T-cell (primary cell): ENCODE measurements around the gene NOP16. TPM values are rescaled to one million over a fixed set of nuclear protein-coding genes. Genes with fewer than 3 reads are reported as not detected.

ENCODE experiments used
- ATAC-seq, 4 experiments: fragments of 200-7000 bp in 3 of 4; fragments of 150-1000 bp in 1 of 4; cut with Tn5 transposase; replicated peaks in 1 of 4; 1 replicate in 3 of 4; 2 replicates in 1 of 4; pipeline ENCODE4 v1.10.0; 2021; ENCODE audit warnings: moderate library complexity in 3 of 4, mild to moderate bottlenecking in 2 of 4, moderate number of reproducible peaks in 1 of 4
- CTCF ChIA-PET, 2 donors: fragments of 300-600 bp; sonication (Branson Sonifier 250); formaldehyde crosslinking; loops; one replicate each; lab custom pipeline; 2022; ENCODE audit warnings: antibody characterized with exemption in 2 of 2; lab: Charles Lee
- POLR2A ChIA-PET, 2 donors: fragments of 300-600 bp; sonication (Branson Sonifier 250); formaldehyde crosslinking; loops; one replicate each; lab custom pipeline; 2022; ENCODE audit warnings: antibody characterized with exemption in 2 of 2; lab: Charles Lee
- DNase-seq, 35 experiments: peaks; one replicate each; pipeline versions ENCODE4 v3.0.0 to v3.0.0-alpha.2; 2013 to 2023
- H3K27ac ChIP-seq: one replicate; pipeline ENCODE4 v1.5.1; 2013; ENCODE audit warnings: low read length
- H3K27me3 ChIP-seq, 2 experiments: replicated peaks in 1 of 2; 1 replicate in 1 of 2; 2 replicates in 1 of 2; pipeline versions ENCODE4 v1.6.1 to v1.7.0; 2013; ENCODE audit warnings: low read length in 1 of 2, mixed read lengths in 1 of 2; ENCODE audit not compliant: control insufficient read depth in 2 of 2, insufficient read depth in 2 of 2; ENCODE audit errors: extremely low read depth in 1 of 2
- H3K36me3 ChIP-seq, 2 donors: 1 replicate in 1 of 2; 2 replicates in 1 of 2; pipeline versions ENCODE4 v1.6.1 to v1.7.0; 2013; ENCODE audit warnings: low read length in 1 of 2; ENCODE audit not compliant: control insufficient read depth in 2 of 2, insufficient read depth in 1 of 2; ENCODE audit errors: extremely low read depth in 1 of 2
- H3K4me1 ChIP-seq, 2 experiments: 1 replicate in 1 of 2; 2 replicates in 1 of 2; pipeline versions ENCODE4 v1.6.1 to v1.7.0; 2013; ENCODE audit warnings: low read length in 2 of 2, mixed read lengths in 1 of 2; ENCODE audit not compliant: insufficient read depth in 2 of 2, control insufficient read depth in 1 of 2; ENCODE audit errors: extremely low read depth in 1 of 2
- H3K4me3 ChIP-seq, 2 donors: 1 replicate in 1 of 2; 2 replicates in 1 of 2; pipeline versions ENCODE4 v1.5.1 to v1.7.0; 2013; ENCODE audit warnings: mild to moderate bottlenecking in 2 of 2, low read length in 1 of 2, moderate library complexity in 1 of 2; ENCODE audit not compliant: control insufficient read depth in 1 of 2; ENCODE audit errors: extremely low read depth in 1 of 2
- H3K9me3 ChIP-seq: 2 replicates; pipeline ENCODE4 v1.7.0; 2013
- H3K27ac Mint-ChIP-seq, 2 donors: one replicate each; pipeline ENCODE4 v1.8.0; 2020 to 2021; ENCODE audit warnings: mild to moderate bottlenecking in 2 of 2, mixed read lengths in 2 of 2
- H3K27me3 Mint-ChIP-seq, 2 donors: one replicate each; pipeline ENCODE4 v1.8.0; 2021 to 2022; ENCODE audit warnings: mixed read lengths in 2 of 2
- H3K36me3 Mint-ChIP-seq: one replicate; pipeline ENCODE4 v1.8.0; 2021; ENCODE audit warnings: mixed read lengths
- H3K4me1 Mint-ChIP-seq, 3 donors: one replicate each; pipeline ENCODE4 v1.8.0; 2020 to 2022; ENCODE audit warnings: mixed read lengths in 3 of 3, mild to moderate bottlenecking in 1 of 3
- H3K4me3 Mint-ChIP-seq, 3 donors: one replicate each; pipeline ENCODE4 v1.8.0; 2020 to 2022; ENCODE audit warnings: mild to moderate bottlenecking in 3 of 3, mixed read lengths in 3 of 3, moderate library complexity in 3 of 3
- H3K9me3 Mint-ChIP-seq, 3 donors: one replicate each; pipeline ENCODE4 v1.8.0; 2020 to 2022; ENCODE audit warnings: mixed read lengths in 3 of 3
- WGBS: methylation state at CpG from one replicate; pipeline ENCODE4 v1.1.5; 2013; ENCODE audit warnings: missing lambda C conversion rate; ENCODE audit not compliant: insufficient coverage; 5-methylcytosine and 5-hydroxymethylcytosine counted together
- total RNA-seq, 35 experiments: library from RNA in 6 of 35; stranded (reverse) in 6 of 35; fragments of 120-200 nt in 1 of 35; gene quantifications; one replicate each; pipeline versions ENCODE4 v1.2.1 to v1.2.4 and lab custom pipeline; 2013 to 2026

NOP16 gene
- total RNA-seq, 5 donors from 2014 or later (not counting 1 experiment from before 2014, with no cell fraction given), result 10.4 to 29.3 (median 28.3) TPM

DNA sequence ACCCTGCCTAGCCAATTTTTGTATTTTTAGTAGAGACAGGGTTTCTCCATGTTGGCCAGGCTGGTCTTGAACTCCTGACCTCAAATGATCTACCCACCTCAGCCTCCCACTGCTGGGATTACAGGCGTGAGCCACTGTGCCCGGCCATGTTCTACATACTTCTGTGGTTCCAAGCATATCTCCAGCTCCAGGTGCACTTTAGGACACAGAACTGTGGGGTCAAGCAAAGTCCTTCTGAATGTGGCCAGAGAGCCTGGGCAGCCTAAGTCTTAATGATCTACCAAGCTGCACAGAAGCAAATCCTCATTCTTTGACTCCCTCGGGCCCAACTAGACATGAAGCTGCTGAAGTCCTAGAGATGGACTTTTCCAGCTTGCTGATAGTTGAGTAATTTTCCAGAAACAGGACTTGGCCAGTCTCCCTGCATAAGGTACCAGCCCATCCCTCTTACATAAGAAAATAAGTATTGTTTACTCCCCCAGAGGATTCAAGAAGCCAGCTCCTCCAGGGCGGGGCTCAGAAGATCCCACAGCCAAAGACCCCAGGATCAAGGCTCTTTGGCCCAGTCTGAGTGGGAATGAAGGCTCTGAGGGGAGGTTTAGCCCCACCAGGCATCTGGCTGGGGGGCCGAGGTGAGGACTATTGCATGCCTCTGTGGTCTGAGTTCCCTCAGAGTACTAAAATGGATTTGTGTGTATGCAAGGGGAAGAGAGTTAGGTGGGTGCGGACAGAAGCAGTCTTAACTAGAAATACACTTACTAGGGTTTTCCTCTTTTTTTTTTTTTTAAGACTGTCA, 19.3 kb upstream of the NOP16 start:
- peaks cover 28% of the 10 kb centered on the region for H3K36me3 Mint-ChIP-seq
- peaks cover 9 to 18% (median 13%) of the 10 kb centered on the region in 3 donors for H3K4me1 Mint-ChIP-seq
- ChIA-PET POLR2A (interaction anchor here in 1 of 2 donors (0.6 to 0.7 kb wide), 2 partner anchors 130 to 245 kb away, joined by 3 to 4 read pairs; no protein-coding TSS in a partner anchor), CTCF (no interaction called here)
- WGBS, result 96% methylated on average over 4 of the region's 6 CpGs
- no peak overlapping the region for H3K4me3 ChIP-seq
- H3K27me3 Mint-ChIP-seq, result no peaks in the 10 kb centered on the region
- no peaks in the 10 kb centered on the region for H3K9me3 ChIP-seq
- H3K4me1 ChIP-seq, result peaks cover 0 to under 1% of the 10 kb centered on the region in 2 experiments
- no peak for ATAC-seq
- no peaks in the 10 kb centered on the region for H3K9me3 Mint-ChIP-seq
- no peak for DNase-seq
- no peak overlapping the region for H3K4me3 Mint-ChIP-seq
- H3K27ac Mint-ChIP-seq, result peak overlapping the region in 1 of 2 donors; percentile 6
- peaks cover 15 to 22% of the 10 kb centered on the region in 2 donors for H3K36me3 ChIP-seq
- H3K27me3 ChIP-seq, result no peaks in the 10 kb centered on the region
- H3K27ac ChIP-seq, result no peak overlapping the region

DNA sequence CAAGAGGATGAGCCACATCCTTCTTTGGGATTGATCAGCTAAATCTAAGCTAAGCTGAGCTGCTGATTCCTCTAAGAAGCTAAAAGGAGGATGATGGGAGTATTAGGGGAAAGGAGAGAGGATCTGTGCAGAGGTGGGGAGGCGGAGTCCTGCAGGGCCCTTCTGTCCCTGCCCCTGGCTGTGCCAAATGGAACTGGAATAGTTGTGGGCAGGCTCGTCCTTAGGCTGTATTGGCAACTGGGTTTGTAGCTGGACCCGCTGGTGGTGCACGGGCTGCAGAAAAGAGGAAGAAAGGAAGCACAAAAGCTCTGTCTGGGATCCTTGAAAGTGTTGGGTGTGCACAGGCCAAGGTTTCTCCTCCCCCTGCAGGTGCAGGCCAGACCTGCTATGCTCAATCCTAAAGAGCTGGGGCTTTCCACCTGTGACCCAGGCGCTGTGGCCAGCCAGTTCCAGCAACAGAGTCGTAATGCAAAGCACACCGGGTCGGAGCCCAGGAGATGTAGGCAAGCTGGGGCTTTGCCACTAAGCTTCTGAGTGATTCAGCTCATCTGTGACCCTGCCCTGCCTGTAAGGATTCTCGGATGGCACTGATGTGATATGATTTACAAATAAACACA, 18.1 kb upstream of the NOP16 start:
- Histone ChIP-seq H3K27me3 (no peaks in the 10 kb centered on the region), H3K4me3 (no peak overlapping the region), H3K4me1 (no peaks in the 10 kb centered on the region), H3K27ac (no peak overlapping the region), H3K9me3 (no peaks in the 10 kb centered on the region), H3K36me3 (peaks cover 15 to 22% of the 10 kb centered on the region in 2 donors)
- Mint-ChIP-seq H3K27ac (no peak overlapping the region), H3K27me3 (no peaks in the 10 kb centered on the region), H3K9me3 (no peaks in the 10 kb centered on the region), H3K36me3 (peaks cover 28% of the 10 kb centered on the region), H3K4me1 (peaks cover 3 to 10% (median 10%) of the 10 kb centered on the region in 3 donors), H3K4me3 (no peak overlapping the region)
- ChIA-PET POLR2A (no interaction called here), CTCF (no interaction called here)
- DNase-seq (no peak), ATAC-seq (no peak)
- 100% methylated on average over 6 of the region's 9 CpGs for WGBS

DNA sequence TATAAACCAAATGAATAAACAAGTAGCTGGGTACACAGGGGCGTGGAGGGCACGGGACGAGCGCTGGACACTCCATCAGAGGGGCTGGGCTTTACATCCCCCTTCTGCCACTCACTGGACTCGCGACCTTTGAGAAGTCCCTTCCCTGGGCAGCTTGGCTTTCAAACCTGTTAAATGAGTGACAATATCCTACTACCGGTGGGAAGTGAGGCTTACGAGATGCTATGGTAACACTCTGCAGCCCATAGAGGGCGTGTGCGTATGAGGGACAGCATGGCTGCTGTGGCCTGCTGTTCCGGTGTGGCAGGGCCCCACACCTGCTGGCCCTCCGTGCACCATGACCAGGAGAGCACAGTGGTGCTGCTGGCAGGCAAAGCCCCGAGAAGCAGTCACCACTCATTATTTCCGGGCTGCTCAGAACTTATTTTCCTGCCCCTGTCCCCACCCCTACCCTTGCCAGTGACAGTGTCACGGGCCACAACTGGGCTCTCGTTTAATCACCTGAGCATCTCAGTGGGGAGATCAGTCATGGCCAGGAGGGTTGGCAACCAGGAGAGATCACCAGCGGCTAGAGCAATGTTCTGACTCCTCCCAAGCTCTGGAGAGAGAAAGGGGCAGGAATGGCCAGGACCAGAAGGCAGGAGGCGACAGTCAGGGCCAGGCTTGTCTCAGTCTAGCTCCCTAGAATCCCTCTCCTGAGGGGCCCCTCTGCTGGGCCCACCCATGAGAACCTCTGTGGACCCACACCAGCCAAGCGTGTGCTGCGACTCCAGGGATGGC, 17.4 kb upstream of the NOP16 start:
- CTCF ChIA-PET, result interaction anchor here (0.7 to 0.9 kb wide), 3 partner anchors 12 to 42 kb away, joined by 3 to 4 read pairs (median 3); no protein-coding TSS in a partner anchor

DNA sequence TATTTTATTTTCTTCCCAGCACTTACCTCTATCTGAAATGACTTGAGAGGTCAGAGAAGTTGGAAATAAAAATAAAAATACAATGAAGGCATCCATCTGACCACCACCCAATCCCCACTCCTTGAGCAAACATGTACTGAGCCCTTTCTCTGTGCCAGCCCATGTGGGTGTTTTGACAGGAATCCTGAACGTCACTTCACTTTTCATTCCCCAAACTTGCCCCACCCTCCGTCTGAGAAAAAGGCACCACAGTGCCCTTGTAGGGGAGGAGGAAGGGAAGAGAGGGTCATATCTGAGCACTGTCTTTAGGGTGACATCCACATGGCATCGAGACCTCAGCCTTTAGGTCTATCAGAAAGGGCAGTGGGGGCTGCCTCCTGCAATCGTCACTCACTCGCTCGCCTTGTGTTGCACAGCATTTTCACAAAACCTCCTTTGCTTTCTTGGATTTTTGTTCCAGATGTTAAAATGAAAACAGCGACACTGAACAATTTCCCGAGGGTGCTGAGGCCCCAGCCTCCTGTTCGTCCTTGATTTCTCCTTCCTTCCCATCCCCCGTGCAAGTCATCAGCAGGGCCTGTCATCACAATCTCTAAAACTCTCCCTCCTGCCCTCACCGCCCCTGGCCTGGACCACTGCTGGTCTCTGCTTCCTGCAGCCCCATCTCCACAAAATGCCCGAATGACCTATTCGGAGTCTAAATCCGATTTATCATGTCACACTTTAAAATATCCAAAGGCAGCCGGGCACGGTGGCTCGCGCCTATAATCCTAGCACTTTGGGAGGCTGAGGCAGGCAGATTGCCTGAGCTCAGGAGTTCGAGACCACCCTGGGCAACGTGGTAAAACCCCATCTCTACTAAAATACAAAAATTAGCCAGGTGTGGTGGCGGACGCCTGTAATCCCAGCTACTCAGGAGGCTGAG, 13.1 kb upstream of the NOP16 start:
- H3K36me3 Mint-ChIP-seq, result peaks cover 17% of the 10 kb centered on the region

More for the DNA sequence above, 17.4 kb upstream of the NOP16 start:
- Mint-ChIP-seq H3K36me3 (peaks cover 28% of the 10 kb centered on the region), H3K4me3 (no peak overlapping the region), H3K27me3 (no peaks in the 10 kb centered on the region), H3K4me1 (peaks cover 0 to 4% (median 3%) of the 10 kb centered on the region in 3 donors), H3K9me3 (no peaks in the 10 kb centered on the region), H3K27ac (no peak overlapping the region)
- ATAC-seq (no peak), DNase-seq (no peak)
- Histone ChIP-seq H3K27ac (no peak overlapping the region), H3K4me3 (no peak overlapping the region), H3K36me3 (peaks cover 14 to 22% of the 10 kb centered on the region in 2 donors), H3K9me3 (no peaks in the 10 kb centered on the region), H3K4me1 (no peaks in the 10 kb centered on the region), H3K27me3 (no peaks in the 10 kb centered on the region)
- 98% methylated on average over 12 of the region's 20 CpGs for WGBS
- POLR2A ChIA-PET, result interaction anchor here (0.6 to 0.7 kb wide), 4 partner anchors 12 to 499 kb away, joined by 3 read pairs; partner anchors contain the start of gene FAF2 (in 1 of the 2)

DNA sequence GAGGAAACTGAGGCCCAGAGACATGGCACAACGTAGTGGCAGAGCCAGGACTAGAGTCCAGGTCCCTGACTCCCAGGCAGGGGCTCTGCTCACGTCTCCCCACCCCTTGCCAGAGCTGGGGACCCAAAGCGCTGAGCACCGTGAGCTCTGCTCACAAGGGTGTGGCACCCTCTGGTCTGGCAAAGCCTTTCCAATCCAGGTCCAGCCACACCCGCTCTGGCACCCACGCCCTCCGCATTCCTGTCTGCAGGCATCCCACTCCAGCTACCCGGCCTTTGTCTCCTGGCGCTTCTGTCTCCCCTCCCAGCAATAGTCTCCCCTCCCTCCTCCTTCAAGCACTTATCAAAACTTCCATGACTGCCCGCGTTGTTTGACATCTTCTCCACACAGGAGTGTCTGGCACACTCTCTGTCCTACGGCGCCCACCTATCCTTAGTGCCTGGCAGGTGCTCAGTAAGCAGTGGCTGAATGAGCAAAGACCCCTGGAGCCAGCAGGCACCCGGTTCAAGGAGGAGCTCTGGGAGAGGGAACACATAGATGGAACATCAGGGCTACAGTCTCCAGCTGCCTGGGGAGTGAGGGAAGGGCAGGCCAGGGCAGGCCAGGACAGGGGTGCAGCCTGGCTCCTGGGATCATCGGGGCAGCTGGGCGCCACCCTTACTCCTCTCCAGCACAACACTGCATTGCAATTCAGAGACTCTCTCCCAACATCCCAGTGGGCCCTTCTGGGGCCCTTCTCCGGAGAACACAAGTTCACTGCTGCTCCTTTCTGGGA, 12.2 kb upstream of the NOP16 start:
- Histone ChIP-seq H3K9me3 (no peaks in the 10 kb centered on the region), H3K4me1 (no peaks in the 10 kb centered on the region), H3K27me3 (no peaks in the 10 kb centered on the region), H3K36me3 (peaks cover 9 to 18% of the 10 kb centered on the region in 2 donors), H3K27ac (no peak overlapping the region), H3K4me3 (no peak overlapping the region)
- ATAC-seq, result no peak
- peaks cover 7% of the 10 kb centered on the region for H3K36me3 Mint-ChIP-seq
- ChIA-PET POLR2A (interaction anchor here in 1 of 2 donors (0.5 kb wide), 1 partner anchor 39 kb away, joined by 3 read pairs; no protein-coding TSS in a partner anchor), CTCF (no interaction called here)
- H3K4me1 Mint-ChIP-seq, result peaks cover 0 to 6% (median 0%) of the 10 kb centered on the region in 3 donors
- H3K9me3 Mint-ChIP-seq, result no peaks in the 10 kb centered on the region
- WGBS, result 89% methylated on average over 14 of the region's 17 CpGs
- no peak for DNase-seq
- H3K4me3 Mint-ChIP-seq, result no peak overlapping the region
- no peaks in the 10 kb centered on the region for H3K27me3 Mint-ChIP-seq
- no peak overlapping the region for H3K27ac Mint-ChIP-seq

More for the DNA sequence above, 13.1 kb upstream of the NOP16 start:
- Mint-ChIP-seq H3K9me3 (no peaks in the 10 kb centered on the region), H3K4me3 (no peak overlapping the region), H3K27ac (no peak overlapping the region), H3K27me3 (no peaks in the 10 kb centered on the region), H3K4me1 (peaks cover 0 to 6% (median 0%) of the 10 kb centered on the region in 3 donors)
- H3K36me3 ChIP-seq, result peaks cover 16 to 19% of the 10 kb centered on the region in 2 donors
- WGBS, result 98% methylated on average over 18 of the region's 22 CpGs
- no peaks in the 10 kb centered on the region for H3K9me3 ChIP-seq
- no peaks in the 10 kb centered on the region for H3K4me1 ChIP-seq
- no peak for DNase-seq
- no peaks in the 10 kb centered on the region for H3K27me3 ChIP-seq
- H3K4me3 ChIP-seq, result no peak overlapping the region
- ATAC-seq, result no peak
- POLR2A ChIA-PET, result no interaction called here
- CTCF ChIA-PET, result no interaction called here
- H3K27ac ChIP-seq, result no peak overlapping the region
